Breast epithelium (tissue), 3 donors: ENCODE results near the gene COL5A3.

Experiments used
- POLR2A ChIP-seq: fragments of 450-650 bp; IDR thresholded peaks from one replicate; pipeline ENCODE4 v1.6.1; 2016; ENCODE audit warnings: antibody characterized with exemption, mild to moderate bottlenecking, moderate library complexity
- TF ChIP-seq, protein P1 (sequence below), 3 donors: fragments of 450-650 bp; IDR thresholded peaks; one replicate each; pipeline ENCODE4 v1.5.1; 2016 to 2017; ENCODE audit warnings: antibody characterized with exemption in 3 of 3, mild to moderate bottlenecking in 3 of 3, moderate library complexity in 3 of 3

DNA sequence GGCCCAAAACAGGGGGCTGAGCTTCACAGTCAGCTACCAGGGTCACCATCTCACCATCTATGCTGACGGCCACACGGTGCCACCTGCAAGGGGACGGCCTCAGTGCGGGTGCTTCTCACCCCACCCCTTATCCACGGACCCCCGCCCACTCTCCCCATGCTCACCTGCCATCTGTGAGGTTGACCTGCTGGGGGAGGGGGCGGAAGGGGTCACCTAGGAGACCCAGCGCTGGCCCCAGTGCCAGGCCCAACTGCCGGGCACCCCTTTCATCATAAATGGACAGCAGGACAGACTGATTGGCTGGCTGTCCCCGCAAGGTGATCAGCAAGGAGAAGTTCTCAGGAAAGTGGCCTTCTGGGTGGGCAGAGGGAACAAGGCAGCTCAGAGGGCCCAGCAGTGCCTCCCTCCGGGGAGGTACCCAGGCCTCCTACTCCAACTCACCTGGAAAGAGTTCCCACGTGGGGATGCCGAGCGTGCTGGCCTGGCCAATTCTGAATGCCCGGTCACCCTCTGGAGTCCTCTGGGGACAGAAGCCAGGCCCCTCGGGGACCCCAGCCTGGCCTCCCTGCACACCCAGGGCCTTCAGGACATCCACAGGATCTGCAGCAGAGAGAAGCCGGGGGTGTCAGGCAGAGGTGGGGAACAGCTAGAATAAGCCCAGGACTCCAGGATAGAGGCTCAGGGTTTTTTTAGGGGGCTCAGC lies 4.5 kb downstream of the COL5A3 start:
- TF ChIP-seq, protein P1, sequence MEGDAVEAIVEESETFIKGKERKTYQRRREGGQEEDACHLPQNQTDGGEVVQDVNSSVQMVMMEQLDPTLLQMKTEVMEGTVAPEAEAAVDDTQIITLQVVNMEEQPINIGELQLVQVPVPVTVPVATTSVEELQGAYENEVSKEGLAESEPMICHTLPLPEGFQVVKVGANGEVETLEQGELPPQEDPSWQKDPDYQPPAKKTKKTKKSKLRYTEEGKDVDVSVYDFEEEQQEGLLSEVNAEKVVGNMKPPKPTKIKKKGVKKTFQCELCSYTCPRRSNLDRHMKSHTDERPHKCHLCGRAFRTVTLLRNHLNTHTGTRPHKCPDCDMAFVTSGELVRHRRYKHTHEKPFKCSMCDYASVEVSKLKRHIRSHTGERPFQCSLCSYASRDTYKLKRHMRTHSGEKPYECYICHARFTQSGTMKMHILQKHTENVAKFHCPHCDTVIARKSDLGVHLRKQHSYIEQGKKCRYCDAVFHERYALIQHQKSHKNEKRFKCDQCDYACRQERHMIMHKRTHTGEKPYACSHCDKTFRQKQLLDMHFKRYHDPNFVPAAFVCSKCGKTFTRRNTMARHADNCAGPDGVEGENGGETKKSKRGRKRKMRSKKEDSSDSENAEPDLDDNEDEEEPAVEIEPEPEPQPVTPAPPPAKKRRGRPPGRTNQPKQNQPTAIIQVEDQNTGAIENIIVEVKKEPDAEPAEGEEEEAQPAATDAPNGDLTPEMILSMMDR (IDR thresholded peaks at IDR 0.05): no peak
- TF ChIP-seq POLR2A: no peak
